ENCODE measurements around the gene WNT3A. TPM values are rescaled to one million over a fixed set of nuclear protein-coding genes. Genes with fewer than 3 reads are reported as not detected.

WNT3A gene
- total RNA-seq, 1 experiment from 2014 or later, result 1.0 TPM

- Histone ChIP-seq H3K4me2 (ENCODE audit: low read length) (no peak overlapping the region), H3K27ac (ENCODE audit: low read length) (no peak overlapping the region), H3K9me3 (ENCODE audit: low read length) (no peaks in the 10 kb centered on the region), H3K9me2 (replicated peaks; ENCODE audit: low read length) (no peaks in the 10 kb centered on the region), H3K4me1 (ENCODE audit: insufficient read depth, low read length) (peaks cover 27% of the 10 kb centered on the region), H3K36me3 (ENCODE audit: low read depth, low read length) (peaks cover 86% of the 10 kb centered on the region), H3F3A (ENCODE audit: low read length, unreplicated experiment) (no peaks in the 10 kb centered on the region), H3K4me3 (ENCODE audit: low read length) (no peak overlapping the region), H3K79me2 (ENCODE audit: low read length) (peaks cover 100% of the 10 kb centered on the region), H3K9ac (ENCODE audit: low read length) (no peak overlapping the region), H3K27me3 (ENCODE audit: low read length) (no peaks in the 10 kb centered on the region), H2AFZ (ENCODE audit: low read length) (no peak overlapping the region), H4K20me1 (ENCODE audit: low read length) (peaks cover 99% of the 10 kb centered on the region)
- POLR2A ChIA-PET (ENCODE audit: unreplicated experiment), result no interaction called here
- BruUV-seq (replicated peaks), result no TSS peak
- ATAC-seq (no peak), DNase-seq (no peak)
- TF ChIP-seq EZH2phosphoT487 (IDR thresholded peaks at IDR 0.05; ENCODE audit: borderline replicate concordance, low read length), result no peak
- no peak for TF ChIP-seq CTCF (conservative IDR thresholded peaks at IDR 0.05; ENCODE audit: low read depth, low read length)
- no peak for TF ChIP-seq EZH2 (IDR thresholded peaks at IDR 0.05; ENCODE audit: low read length, unreplicated experiment)
- intact Hi-C loops (cut with micrococcal nuclease), result no loop called here
- CTCF ChIA-PET, result no interaction called here
These were observed 87.7 kb downstream of the WNT3A start for GRCh38 chr1:228094432-228095016.

- BruUV-seq (replicated peaks), result no TSS peak
- peaks cover 21% of the 10 kb centered on the region for H3K4me1 ChIP-seq (ENCODE audit: insufficient read depth, low read length)
- POLR2A ChIA-PET (ENCODE audit: unreplicated experiment), result no interaction called here
These were observed 88.4 kb downstream of the WNT3A start for GRCh38 chr1:228095161-228095560.

More at GRCh38 chr1:228095161-228095560, 88.4 kb downstream of the WNT3A start:
- Histone ChIP-seq H4K20me1 (ENCODE audit: low read length) (peaks cover 99% of the 10 kb centered on the region), H3K27ac (ENCODE audit: low read length) (no peak overlapping the region), H3K4me2 (ENCODE audit: low read length) (no peak overlapping the region), H3F3A (ENCODE audit: low read length, unreplicated experiment) (no peaks in the 10 kb centered on the region), H3K27me3 (ENCODE audit: low read length) (no peaks in the 10 kb centered on the region), H3K79me2 (ENCODE audit: low read length) (peaks cover 100% of the 10 kb centered on the region), H3K4me3 (ENCODE audit: low read length) (no peak overlapping the region), H3K36me3 (ENCODE audit: low read depth, low read length) (peaks cover 84% of the 10 kb centered on the region), H3K9me3 (ENCODE audit: low read length) (no peaks in the 10 kb centered on the region), H2AFZ (ENCODE audit: low read length) (no peak overlapping the region), H3K9me2 (replicated peaks; ENCODE audit: low read length) (no peaks in the 10 kb centered on the region), H3K9ac (ENCODE audit: low read length) (no peak overlapping the region)
- ATAC-seq (no peak), DNase-seq (no peak)
- TF ChIP-seq EZH2phosphoT487 (IDR thresholded peaks at IDR 0.05; ENCODE audit: borderline replicate concordance, low read length) (no peak), CTCF (conservative IDR thresholded peaks at IDR 0.05; ENCODE audit: low read depth, low read length) (no peak), EZH2 (IDR thresholded peaks at IDR 0.05; ENCODE audit: low read length, unreplicated experiment) (no peak)
- intact Hi-C loops (cut with micrococcal nuclease), result no loop called here
- CTCF ChIA-PET, result interaction anchor here (0.6 kb wide), 1 partner anchor 96 kb away, joined by 3 read pairs; no protein-coding TSS in a partner anchor

Measured in PC-3 (cell line).